Thoracic aorta (tissue), 2 donors: ENCODE measurements around the gene OTOS. TPM values are rescaled to one million over a fixed set of nuclear protein-coding genes. Genes with fewer than 3 reads are reported as not detected.

Source experiments
- ATAC-seq: fragments of 150-250 bp; one replicate; pipeline ENCODE4 v1.8.0; 2017; ENCODE audit warnings: low read depth; ENCODE audit not compliant: insufficient number of reproducible peaks, low FRiP score
- DNase-seq: peaks from one replicate; pipeline ENCODE4 v3.0.0-alpha.2; 2020; ENCODE audit warnings: low spot score
- H3K27ac ChIP-seq, 2 donors: fragments of 200-600 bp; sonication (generic); 1 replicate in 1 of 2; 2 replicates in 1 of 2; pipeline ENCODE4 v1.5.1; 2016; ENCODE audit warnings: mild to moderate bottlenecking in 2 of 2, moderate library complexity in 2 of 2
- H3K27me3 ChIP-seq: fragments of 200-600 bp; sonication (generic); replicated peaks from 2 replicates; pipeline ENCODE4 v1.6.0; 2016; ENCODE audit warnings: mild to moderate bottlenecking; ENCODE audit not compliant: insufficient read depth
- H3K36me3 ChIP-seq: fragments of 200-600 bp; sonication (generic); one replicate; pipeline ENCODE4 v1.5.1; 2016
- H3K4me1 ChIP-seq, 2 donors: fragments of 200-600 bp; sonication (generic); 1 replicate in 1 of 2; 2 replicates in 1 of 2; pipeline versions ENCODE4 v1.5.1 to v1.6.0; 2016; ENCODE audit warnings: low read depth in 2 of 2, mild to moderate bottlenecking in 1 of 2; ENCODE audit not compliant: control insufficient read depth in 1 of 2
- H3K4me3 ChIP-seq: fragments of 200-600 bp; sonication (generic); 2 replicates; pipeline ENCODE4 v1.5.1; 2016; ENCODE audit warnings: mild to moderate bottlenecking
- H3K9me3 ChIP-seq: fragments of 200-600 bp; sonication (generic); 2 replicates; pipeline ENCODE4 v1.5.1; 2016
- CTCF ChIP-seq: fragments of 200-600 bp; sonication (generic); IDR thresholded peaks from one replicate; pipeline ENCODE4 v1.5.1; 2019; ENCODE audit warnings: antibody characterized with exemption
- total RNA-seq, 2 donors: library from RNA; depleted of rRNA; stranded (reverse); fragments of >200 nt; gene quantifications; one replicate each; pipeline versions ENCODE4 v1.1.0 to v1.2.3, GENCODE V29; 2016

The OTOS gene
- total RNA-seq, 2 donors from 2014 or later, result not detected

GRCh38 chr2:240160291-240161086, 20.0 kb upstream of the OTOS start:
- H3K4me1 ChIP-seq, result no peaks in the 10 kb centered on the region
- no peak for TF ChIP-seq CTCF
- no peaks in the 10 kb centered on the region for H3K9me3 ChIP-seq
- H3K27me3 ChIP-seq, result no peaks in the 10 kb centered on the region
- no peak for ATAC-seq
- DNase-seq, result no peak
- H3K27ac ChIP-seq, result no peak overlapping the region
- H3K36me3 ChIP-seq, result no peaks in the 10 kb centered on the region
- H3K4me3 ChIP-seq, result no peak overlapping the region

GRCh38 chr2:240159251-240159839, 18.9 kb upstream of the OTOS start:
- TF ChIP-seq CTCF, result no peak
- no peaks in the 10 kb centered on the region for H3K4me1 ChIP-seq
- H3K4me3 ChIP-seq, result no peak overlapping the region
- DNase-seq (no peak), ATAC-seq (no peak)
- no peak overlapping the region for H3K27ac ChIP-seq
- H3K27me3 ChIP-seq, result no peaks in the 10 kb centered on the region
- no peaks in the 10 kb centered on the region for H3K36me3 ChIP-seq
- no peaks in the 10 kb centered on the region for H3K9me3 ChIP-seq

GRCh38 chr2:240157147-240157470, 16.7 kb upstream of the OTOS start:
- DNase-seq (no peak), ATAC-seq (no peak)
- Histone ChIP-seq H3K36me3 (no peaks in the 10 kb centered on the region), H3K4me1 (no peaks in the 10 kb centered on the region), H3K9me3 (no peaks in the 10 kb centered on the region), H3K4me3 (no peak overlapping the region), H3K27me3 (no peaks in the 10 kb centered on the region), H3K27ac (no peak overlapping the region)
- no peak for TF ChIP-seq CTCF

- TF ChIP-seq CTCF, result no peak
- Histone ChIP-seq H3K27me3 (no peaks in the 10 kb centered on the region), H3K4me1 (no peaks in the 10 kb centered on the region), H3K4me3 (no peak overlapping the region), H3K36me3 (no peaks in the 10 kb centered on the region), H3K9me3 (no peaks in the 10 kb centered on the region), H3K27ac (no peak overlapping the region)
- DNase-seq, result no peak
- ATAC-seq, result no peak
Measured at GRCh38 chr2:240156435-240157146, 16.1 kb upstream of the OTOS start.

- DNase-seq (no peak), ATAC-seq (no peak)
- no peak for TF ChIP-seq CTCF
- Histone ChIP-seq H3K27me3 (no peaks in the 10 kb centered on the region), H3K9me3 (no peaks in the 10 kb centered on the region), H3K4me3 (no peak overlapping the region), H3K36me3 (no peaks in the 10 kb centered on the region), H3K4me1 (no peaks in the 10 kb centered on the region), H3K27ac (no peak overlapping the region)
Measured at GRCh38 chr2:240155745-240156390, 15.4 kb upstream of the OTOS start.
